GM12874 (cell line): ENCODE results near the gene KRTAP4-7.

ENCODE experiments used
- CTCF ChIP-seq: IDR thresholded peaks from 2 replicates; pipeline ENCODE4 v1.5.1; 2011; ENCODE audit warnings: low read depth, mild to moderate bottlenecking, control low read depth, low read length, moderate library complexity; ENCODE audit not compliant: insufficient read depth

The KRTAP4-7 gene

GRCh38 chr17:41071606-41072360 is 12.2 kb upstream of the KRTAP4-7 start:
- TF ChIP-seq CTCF, result no peak

GRCh38 chr17:41073676-41074075 is 10.3 kb upstream of the KRTAP4-7 start:
- TF ChIP-seq CTCF, result no peak

DNA sequence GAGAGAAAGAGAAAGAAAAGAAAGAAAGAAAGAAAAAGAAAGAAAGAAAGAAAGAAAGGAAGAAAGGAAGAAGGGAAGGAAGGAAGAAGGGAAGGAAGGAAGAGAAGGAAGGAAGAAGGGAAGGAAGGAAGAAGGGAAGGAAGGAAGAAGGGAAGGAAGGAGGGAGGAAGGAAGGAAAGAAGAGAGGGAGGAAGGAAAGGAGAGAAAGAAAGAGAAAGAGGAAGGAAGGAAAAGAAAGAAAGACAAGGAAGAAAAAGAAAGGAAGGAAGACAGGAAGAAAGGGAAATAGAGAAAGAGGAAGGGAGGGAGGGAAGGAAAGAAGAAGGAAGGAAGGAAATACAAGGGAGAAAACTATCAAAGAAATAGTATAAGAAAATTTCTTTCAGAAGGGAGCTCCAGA is 7.2 kb upstream of the KRTAP4-7 start:
- no peak for TF ChIP-seq CTCF

GRCh38 chr17:41082626-41083025 is 1.3 kb upstream of the KRTAP4-7 start:
- TF ChIP-seq CTCF, result no peak

GRCh38 chr17:41096055-41096454 is 12.1 kb downstream of the KRTAP4-7 start:
- TF ChIP-seq CTCF, result no peak

DNA sequence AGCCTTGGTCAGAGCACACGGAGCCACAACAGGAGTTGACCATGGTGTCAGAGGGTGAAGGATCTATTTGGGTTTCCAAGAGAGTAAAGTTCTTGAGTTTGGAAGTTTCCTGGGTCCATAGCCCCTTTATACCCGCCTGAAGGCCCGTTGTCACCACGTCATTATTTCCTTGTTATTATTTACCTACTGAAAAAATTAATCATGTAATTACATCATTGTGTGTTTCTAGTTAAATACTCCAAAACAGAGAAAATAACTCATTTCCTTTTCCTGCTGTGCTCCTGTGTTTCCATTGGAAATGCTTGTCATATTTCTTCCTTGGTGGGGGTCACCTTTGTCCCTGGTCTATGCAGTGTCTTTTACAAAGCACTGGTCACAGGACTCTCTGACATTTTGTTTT is 14.1 kb downstream of the KRTAP4-7 start, which contains the start of gene KRTAP4-8:
Gene KRTAP4-8, minus strand, starts transcription at position 101 of the 400 bp plus-strand sequence. Its CDS starts 58 bp downstream, at position 43.
- no peak for TF ChIP-seq CTCF

DNA sequence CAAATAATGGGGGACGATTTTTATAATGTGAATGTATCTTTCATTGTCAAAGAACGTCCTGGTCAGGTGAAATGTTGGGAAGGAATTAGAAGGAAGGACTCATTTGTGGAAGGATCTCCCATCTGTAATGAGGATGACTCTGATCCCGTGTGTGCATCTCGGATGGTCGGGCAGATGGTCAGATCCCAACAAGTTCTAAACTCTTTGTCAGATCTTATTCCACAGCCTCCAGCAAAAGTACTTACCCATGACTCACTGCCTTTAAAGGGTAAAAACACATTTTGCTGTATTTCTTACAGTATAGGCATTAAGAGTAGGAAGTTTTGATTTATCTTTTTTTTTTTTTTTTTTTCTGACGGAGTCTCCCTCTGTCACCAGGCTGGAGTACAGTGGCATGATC is 14.5 kb downstream of the KRTAP4-7 start:
- no peak for TF ChIP-seq CTCF
